ENCODE measurements around the gene SKOR1.
A peak's percentile ranks its signal among the peaks of the same experiment; 100 is the strongest.

The SKOR1 gene

DNA sequence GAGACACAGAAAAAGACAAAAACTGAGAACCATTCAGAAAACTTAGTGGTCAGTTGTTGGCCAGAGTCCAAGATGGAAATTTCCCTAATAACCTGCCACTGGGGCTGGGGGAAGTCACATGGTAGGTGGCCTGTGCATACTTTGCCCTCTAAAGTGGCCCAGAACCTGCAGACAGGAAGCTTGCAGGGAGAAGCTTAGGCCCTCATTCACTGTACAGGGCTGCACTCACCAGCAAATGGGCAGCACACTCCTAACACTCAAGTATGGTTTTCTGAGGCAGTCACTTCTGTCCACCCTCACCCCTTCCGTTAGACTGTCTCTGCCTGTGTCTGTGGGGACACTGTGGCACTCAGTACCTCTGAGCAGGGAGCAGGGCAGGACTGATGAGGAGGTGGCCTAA lies 29.0 kb downstream of the SKOR1 start:
- no peaks in the 10 kb centered on the region for H3K9me3 ChIP-seq (ENCODE audit: control insufficient read depth, low read length)
- H3K9ac ChIP-seq (ENCODE audit: low read length), result no peak overlapping the region
- H3K36me3 ChIP-seq (ENCODE audit: control insufficient read depth, insufficient read depth, low read length), result no peaks in the 10 kb centered on the region
- no peaks in the 10 kb centered on the region for H3K27me3 ChIP-seq (ENCODE audit: control insufficient read depth, insufficient read depth, low read length)
- H3K4me3 ChIP-seq (ENCODE audit: low read length), result no peak overlapping the region
- H3K4me1 ChIP-seq (ENCODE audit: control insufficient read depth, insufficient read depth, low read length), result no peaks in the 10 kb centered on the region

- Histone ChIP-seq H3K9me3 (ENCODE audit: control insufficient read depth, low read length) (no peaks in the 10 kb centered on the region), H3K27me3 (ENCODE audit: control insufficient read depth, insufficient read depth, low read length) (no peaks in the 10 kb centered on the region), H3K4me1 (ENCODE audit: control insufficient read depth, insufficient read depth, low read length) (no peaks in the 10 kb centered on the region), H3K36me3 (ENCODE audit: control insufficient read depth, insufficient read depth, low read length) (no peaks in the 10 kb centered on the region), H3K9ac (ENCODE audit: low read length) (no peak overlapping the region), H3K4me3 (ENCODE audit: low read length) (no peak overlapping the region)
These were observed 30.5 kb downstream of the SKOR1 start for GRCh38 chr15:67855842-67856241.

DNA sequence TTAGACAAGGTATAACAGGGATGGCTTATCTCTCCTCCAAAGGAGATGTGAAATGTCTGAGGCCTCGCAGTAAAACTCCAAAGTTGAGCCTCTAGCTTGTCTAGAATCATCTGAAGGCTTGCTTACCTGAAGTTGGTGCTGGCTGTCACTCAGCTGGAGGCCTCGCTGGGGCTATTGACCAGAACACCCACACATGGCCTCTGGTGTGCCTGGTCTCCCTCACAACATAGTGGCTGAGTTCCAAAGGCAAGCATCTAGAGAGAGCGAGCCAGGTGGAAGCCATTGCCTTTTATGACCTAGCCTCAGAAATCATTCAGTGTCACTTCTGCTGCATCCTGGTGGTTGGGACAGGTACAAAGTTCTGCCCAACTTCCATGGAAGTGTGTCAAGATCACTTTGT lies 31.9 kb downstream of the SKOR1 start:
- Histone ChIP-seq H3K9ac (ENCODE audit: low read length) (no peak overlapping the region), H3K4me1 (ENCODE audit: control insufficient read depth, insufficient read depth, low read length) (no peaks in the 10 kb centered on the region), H3K36me3 (ENCODE audit: control insufficient read depth, insufficient read depth, low read length) (no peaks in the 10 kb centered on the region)

DNA sequence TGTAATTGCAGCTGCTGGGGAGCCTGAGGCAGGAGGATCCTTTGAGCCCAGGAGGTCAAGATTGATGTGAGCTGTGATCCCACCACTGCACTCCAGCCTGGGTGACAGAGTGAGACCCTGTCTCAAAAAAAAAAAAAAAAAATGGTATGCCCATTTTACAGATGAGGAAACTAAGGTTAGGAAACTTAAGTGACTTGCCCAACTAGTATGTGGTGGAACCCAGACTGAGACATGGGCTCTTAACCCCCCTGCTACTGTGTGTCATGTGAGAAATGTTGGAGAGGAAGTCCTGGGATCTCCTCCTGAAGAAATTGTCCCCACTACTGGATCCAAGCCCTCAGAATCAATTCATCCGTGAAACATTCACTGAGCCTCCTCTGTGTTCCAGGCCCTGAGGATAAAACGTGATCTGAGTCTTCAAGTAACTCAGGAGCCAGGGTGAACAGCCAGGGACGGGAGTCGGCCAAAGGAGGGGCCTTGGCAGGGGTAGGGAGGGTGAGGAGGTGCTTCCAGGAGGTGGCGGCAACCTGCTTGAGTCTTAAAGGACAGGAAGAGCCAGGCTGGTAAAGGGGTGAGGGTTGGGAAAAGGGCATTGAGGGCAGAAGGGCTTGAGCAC lies 34.1 kb downstream of the SKOR1 start:
- Histone ChIP-seq H3K9ac (ENCODE audit: low read length) (no peak overlapping the region), H3K9me3 (ENCODE audit: control insufficient read depth, low read length) (no peaks in the 10 kb centered on the region), H3K4me3 (ENCODE audit: low read length) (no peak overlapping the region), H3K36me3 (ENCODE audit: control insufficient read depth, insufficient read depth, low read length) (no peaks in the 10 kb centered on the region), H3K27me3 (ENCODE audit: control insufficient read depth, insufficient read depth, low read length) (no peaks in the 10 kb centered on the region), H3K4me1 (ENCODE audit: control insufficient read depth, insufficient read depth, low read length) (no peaks in the 10 kb centered on the region)

More for the DNA sequence above, 31.9 kb downstream of the SKOR1 start:
- Histone ChIP-seq H3K27me3 (ENCODE audit: control insufficient read depth, insufficient read depth, low read length) (no peaks in the 10 kb centered on the region), H3K4me3 (ENCODE audit: low read length) (no peak overlapping the region), H3K9me3 (ENCODE audit: control insufficient read depth, low read length) (no peaks in the 10 kb centered on the region)

GRCh38 chr15:67861983-67862382 lies 36.7 kb downstream of the SKOR1 start:
- no peak overlapping the region for H3K4me3 ChIP-seq (ENCODE audit: low read length)

GRCh38 chr15:67862750-67863441 lies 37.6 kb downstream of the SKOR1 start:
- no peaks in the 10 kb centered on the region for H3K36me3 ChIP-seq (ENCODE audit: control insufficient read depth, insufficient read depth, low read length)
- H3K9ac ChIP-seq (ENCODE audit: low read length), result peak overlapping the region; percentile 35
- peak overlapping the region; percentile 3 for H3K4me3 ChIP-seq (ENCODE audit: low read length)
- no peaks in the 10 kb centered on the region for H3K4me1 ChIP-seq (ENCODE audit: control insufficient read depth, insufficient read depth, low read length)
- no peaks in the 10 kb centered on the region for H3K27me3 ChIP-seq (ENCODE audit: control insufficient read depth, insufficient read depth, low read length)
- H3K9me3 ChIP-seq (ENCODE audit: control insufficient read depth, low read length), result no peaks in the 10 kb centered on the region

More at GRCh38 chr15:67861983-67862382, 36.7 kb downstream of the SKOR1 start:
- no peak overlapping the region for H3K9ac ChIP-seq (ENCODE audit: low read length)
- H3K4me1 ChIP-seq (ENCODE audit: control insufficient read depth, insufficient read depth, low read length), result no peaks in the 10 kb centered on the region
- H3K9me3 ChIP-seq (ENCODE audit: control insufficient read depth, low read length), result no peaks in the 10 kb centered on the region
- H3K27me3 ChIP-seq (ENCODE audit: control insufficient read depth, insufficient read depth, low read length), result no peaks in the 10 kb centered on the region
- H3K36me3 ChIP-seq (ENCODE audit: control insufficient read depth, insufficient read depth, low read length), result no peaks in the 10 kb centered on the region

DNA sequence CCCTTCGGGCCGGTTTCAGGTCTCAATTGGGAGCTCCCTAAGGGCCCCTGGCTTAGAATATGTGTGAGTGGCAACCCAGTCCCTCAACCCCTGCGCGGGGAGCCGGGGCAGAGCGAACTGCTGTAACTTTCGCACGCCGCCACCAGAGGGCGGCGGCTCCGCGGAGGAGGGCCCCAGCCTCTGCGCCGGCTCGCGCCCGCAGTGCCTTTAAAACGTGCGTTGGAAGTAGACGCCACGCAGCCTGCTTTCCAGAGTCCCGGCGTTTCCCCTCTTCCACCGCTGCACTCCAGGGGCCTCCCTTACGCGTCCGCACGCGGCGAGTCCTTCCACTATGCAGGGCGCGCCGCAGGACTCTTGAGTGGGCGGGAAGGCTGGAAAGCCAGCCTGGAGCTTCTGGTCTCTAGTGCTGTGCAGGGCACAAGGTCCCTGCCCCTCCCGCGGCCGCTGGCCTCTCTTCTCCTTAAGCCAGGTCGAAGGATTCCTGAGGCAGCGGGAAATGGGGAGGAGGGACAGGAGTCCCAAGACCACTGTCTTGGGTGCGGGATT lies 38.2 kb downstream of the SKOR1 start:
- H3K4me3 ChIP-seq (ENCODE audit: low read length), result peak overlapping the region; percentile 3
- no peaks in the 10 kb centered on the region for H3K4me1 ChIP-seq (ENCODE audit: control insufficient read depth, insufficient read depth, low read length)
- no peaks in the 10 kb centered on the region for H3K27me3 ChIP-seq (ENCODE audit: control insufficient read depth, insufficient read depth, low read length)
- no peaks in the 10 kb centered on the region for H3K9me3 ChIP-seq (ENCODE audit: control insufficient read depth, low read length)
- H3K36me3 ChIP-seq (ENCODE audit: control insufficient read depth, insufficient read depth, low read length), result no peaks in the 10 kb centered on the region
- peak overlapping the region; percentile 35 for H3K9ac ChIP-seq (ENCODE audit: low read length)

DNA sequence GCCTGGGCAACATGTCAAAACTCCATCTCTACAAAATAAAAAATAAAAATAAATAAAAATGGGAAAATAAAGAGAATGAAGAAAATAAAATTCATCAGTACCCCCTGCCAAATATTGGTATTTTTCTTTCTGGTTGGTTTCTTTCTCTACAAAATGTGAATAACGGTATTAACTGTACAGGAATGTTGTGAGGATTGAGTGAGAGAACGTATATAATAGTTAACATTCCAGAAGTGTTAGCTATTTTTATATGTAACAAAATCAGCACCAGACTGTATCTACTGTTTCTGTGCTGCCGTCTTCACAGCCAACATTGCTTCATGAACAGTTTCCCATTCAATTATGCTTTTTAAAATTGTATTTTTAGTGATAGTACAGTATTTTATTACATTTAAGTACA lies 40.0 kb downstream of the SKOR1 start:
- no peak overlapping the region for H3K4me3 ChIP-seq (ENCODE audit: low read length)
- no peaks in the 10 kb centered on the region for H3K27me3 ChIP-seq (ENCODE audit: control insufficient read depth, insufficient read depth, low read length)
- H3K36me3 ChIP-seq (ENCODE audit: control insufficient read depth, insufficient read depth, low read length), result no peaks in the 10 kb centered on the region
- no peaks in the 10 kb centered on the region for H3K4me1 ChIP-seq (ENCODE audit: control insufficient read depth, insufficient read depth, low read length)
- H3K9ac ChIP-seq (ENCODE audit: low read length), result no peak overlapping the region
- peaks cover 3% of the 10 kb centered on the region for H3K9me3 ChIP-seq (ENCODE audit: control insufficient read depth, low read length)

DNA sequence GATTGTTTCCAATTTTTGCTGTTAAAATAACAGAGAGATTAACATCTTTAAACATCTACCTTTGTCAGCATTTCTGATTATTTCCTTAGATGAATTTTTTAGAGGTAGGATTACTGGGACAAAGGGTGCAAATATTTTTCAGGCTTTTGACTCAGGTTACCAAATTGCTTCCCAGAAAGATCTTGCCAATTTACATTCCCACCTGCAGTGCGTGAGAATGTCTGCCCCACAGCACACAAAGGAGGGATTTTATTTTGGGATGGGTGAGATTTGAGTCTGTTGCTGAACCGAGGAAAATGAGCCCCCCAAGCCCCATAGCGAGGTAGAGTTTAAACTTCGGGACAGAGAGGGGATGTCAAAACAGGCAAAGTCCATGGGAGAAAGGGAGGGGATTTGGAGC lies 40.5 kb downstream of the SKOR1 start:
- no peak overlapping the region for H3K9ac ChIP-seq (ENCODE audit: low read length)
- no peaks in the 10 kb centered on the region for H3K4me1 ChIP-seq (ENCODE audit: control insufficient read depth, insufficient read depth, low read length)
- H3K36me3 ChIP-seq (ENCODE audit: control insufficient read depth, insufficient read depth, low read length), result no peaks in the 10 kb centered on the region
- no peak overlapping the region for H3K4me3 ChIP-seq (ENCODE audit: low read length)
- no peaks in the 10 kb centered on the region for H3K27me3 ChIP-seq (ENCODE audit: control insufficient read depth, insufficient read depth, low read length)
- peaks cover 3% of the 10 kb centered on the region for H3K9me3 ChIP-seq (ENCODE audit: control insufficient read depth, low read length)

GRCh38 chr15:67869701-67870100 lies 44.4 kb downstream of the SKOR1 start:
- H3K9me3 ChIP-seq (ENCODE audit: control insufficient read depth, low read length), result peaks cover 3% of the 10 kb centered on the region
- no peaks in the 10 kb centered on the region for H3K4me1 ChIP-seq (ENCODE audit: control insufficient read depth, insufficient read depth, low read length)
- no peaks in the 10 kb centered on the region for H3K36me3 ChIP-seq (ENCODE audit: control insufficient read depth, insufficient read depth, low read length)
- no peaks in the 10 kb centered on the region for H3K27me3 ChIP-seq (ENCODE audit: control insufficient read depth, insufficient read depth, low read length)
- H3K4me3 ChIP-seq (ENCODE audit: low read length), result no peak overlapping the region
- H3K9ac ChIP-seq (ENCODE audit: low read length), result no peak overlapping the region

DNA sequence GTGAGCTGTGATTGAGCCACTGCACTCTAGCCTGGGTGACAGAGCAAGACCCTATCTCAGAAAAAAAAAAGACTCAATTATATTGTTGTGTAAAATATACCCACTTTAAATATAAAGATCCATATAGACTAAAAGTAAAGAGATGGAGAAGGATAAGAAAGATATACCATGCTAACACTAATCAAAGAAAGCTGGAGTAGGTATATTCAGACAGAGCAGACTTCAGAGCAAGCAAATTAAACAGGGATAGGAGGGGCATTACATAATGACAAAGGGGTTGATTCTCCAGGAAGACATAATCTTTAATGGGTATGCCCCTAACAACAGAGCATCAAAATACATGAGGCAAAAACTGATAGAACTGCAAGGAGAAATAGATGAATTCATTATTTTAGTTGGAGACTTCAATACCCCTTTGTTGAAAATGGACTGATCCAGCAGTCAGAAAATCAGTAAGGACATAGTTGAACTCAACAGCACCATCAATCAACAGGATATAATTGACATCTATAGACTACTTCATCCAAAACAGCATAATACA lies 45.6 kb downstream of the SKOR1 start:
- Histone ChIP-seq H3K4me1 (ENCODE audit: control insufficient read depth, insufficient read depth, low read length) (no peaks in the 10 kb centered on the region), H3K9ac (ENCODE audit: low read length) (no peak overlapping the region), H3K36me3 (ENCODE audit: control insufficient read depth, insufficient read depth, low read length) (no peaks in the 10 kb centered on the region), H3K9me3 (ENCODE audit: control insufficient read depth, low read length) (peaks cover 3% of the 10 kb centered on the region), H3K4me3 (ENCODE audit: low read length) (no peak overlapping the region), H3K27me3 (ENCODE audit: control insufficient read depth, insufficient read depth, low read length) (no peaks in the 10 kb centered on the region)

DNA sequence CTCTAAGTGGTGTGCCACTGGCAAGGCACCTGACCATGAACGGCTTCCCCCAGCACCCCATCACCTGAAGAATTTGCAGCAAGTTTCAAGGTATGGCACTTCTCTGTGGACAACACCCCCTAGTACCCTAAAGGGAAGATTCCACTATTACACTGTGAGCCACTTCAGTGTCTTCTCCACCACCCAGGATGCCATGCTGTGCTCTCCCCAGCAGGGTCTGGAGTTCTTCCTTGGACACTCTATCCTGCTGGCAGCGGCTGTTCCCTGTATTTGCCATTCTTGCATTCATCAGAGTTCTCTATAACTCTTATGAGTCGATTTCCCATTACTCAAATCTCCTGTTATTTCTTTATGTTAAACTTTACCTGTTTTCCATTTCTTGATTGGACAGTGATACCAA lies 48.5 kb downstream of the SKOR1 start:
- Histone ChIP-seq H3K4me1 (ENCODE audit: control insufficient read depth, insufficient read depth, low read length) (no peaks in the 10 kb centered on the region), H3K9me3 (ENCODE audit: control insufficient read depth, low read length) (peaks cover 3% of the 10 kb centered on the region), H3K9ac (ENCODE audit: low read length) (no peak overlapping the region), H3K27me3 (ENCODE audit: control insufficient read depth, insufficient read depth, low read length) (no peaks in the 10 kb centered on the region), H3K36me3 (ENCODE audit: control insufficient read depth, insufficient read depth, low read length) (no peaks in the 10 kb centered on the region), H3K4me3 (ENCODE audit: low read length) (no peak overlapping the region)

Measured in mucosa of stomach (tissue), 1 donor.